Duodenal mucosa (tissue), 2 donors: ENCODE data around the gene IRF4.

Source experiments
- H3K27ac ChIP-seq: one replicate; pipeline ENCODE4 v1.7.0; 2013; ENCODE audit warnings: low read depth, low read length
- H3K27me3 ChIP-seq, 2 donors: one replicate each; pipeline ENCODE4 v1.7.0; 2013; ENCODE audit warnings: low read length in 2 of 2, control low read depth in 1 of 2; ENCODE audit not compliant: insufficient read depth in 2 of 2, control insufficient read depth in 1 of 2
- H3K36me3 ChIP-seq, 2 donors: one replicate each; pipeline ENCODE4 v1.7.0; 2013; ENCODE audit warnings: low read length in 2 of 2, control low read depth in 1 of 2; ENCODE audit not compliant: insufficient read depth in 2 of 2, control insufficient read depth in 1 of 2
- H3K4me1 ChIP-seq, 2 donors: one replicate each; pipeline ENCODE4 v1.7.0; 2013; ENCODE audit warnings: low read length in 2 of 2, control low read depth in 1 of 2; ENCODE audit not compliant: insufficient read depth in 2 of 2, control insufficient read depth in 1 of 2
- H3K4me3 ChIP-seq, 2 donors: one replicate each; pipeline ENCODE4 v1.7.0; 2013; ENCODE audit warnings: low read length in 2 of 2, low read depth in 1 of 2
- H3K9ac ChIP-seq, 2 donors: one replicate each; pipeline ENCODE4 v1.7.0; 2013; ENCODE audit warnings: low read length in 2 of 2, low read depth in 1 of 2
- H3K9me3 ChIP-seq, 2 donors: one replicate each; pipeline ENCODE4 v1.7.0; 2013; ENCODE audit warnings: low read length in 2 of 2, control low read depth in 1 of 2; ENCODE audit not compliant: control insufficient read depth in 1 of 2

IRF4 gene

GRCh38 chr6:360349-360748 lies 31.2 kb upstream of the IRF4 start:
- H3K9me3 ChIP-seq: peaks cover 0 to 10% of the 10 kb centered on the region in 2 donors
- H3K27me3 ChIP-seq: peaks cover 0 to 4% of the 10 kb centered on the region in 2 donors
- no peak overlapping the region for H3K4me3 ChIP-seq
- H3K36me3 ChIP-seq: no peaks in the 10 kb centered on the region
- no peak overlapping the region for H3K27ac ChIP-seq
- no peaks in the 10 kb centered on the region for H3K4me1 ChIP-seq
- H3K9ac ChIP-seq: no peak overlapping the region

- Histone ChIP-seq H3K4me3 (no peak overlapping the region), H3K4me1 (no peaks in the 10 kb centered on the region), H3K36me3 (no peaks in the 10 kb centered on the region), H3K27me3 (peaks cover 0 to 4% of the 10 kb centered on the region in 2 donors), H3K9ac (no peak overlapping the region), H3K9me3 (peaks cover 0 to 10% of the 10 kb centered on the region in 2 donors), H3K27ac (no peak overlapping the region)
Observed at GRCh38 chr6:360764-361373, 30.7 kb upstream of the IRF4 start.

- no peak overlapping the region for H3K27ac ChIP-seq
- no peak overlapping the region for H3K9ac ChIP-seq
- H3K36me3 ChIP-seq: no peaks in the 10 kb centered on the region
- peaks cover 0 to 10% of the 10 kb centered on the region in 2 donors for H3K9me3 ChIP-seq
- H3K27me3 ChIP-seq: peaks cover 0 to 4% of the 10 kb centered on the region in 2 donors
- no peak overlapping the region for H3K4me3 ChIP-seq
- H3K4me1 ChIP-seq: no peaks in the 10 kb centered on the region
Observed at GRCh38 chr6:361411-362132, 30.0 kb upstream of the IRF4 start.

GRCh38 chr6:362231-362923 lies 29.2 kb upstream of the IRF4 start:
- H3K27me3 ChIP-seq: peaks cover 0 to 8% of the 10 kb centered on the region in 2 donors
- no peaks in the 10 kb centered on the region for H3K36me3 ChIP-seq
- H3K9ac ChIP-seq: no peak overlapping the region
- no peak overlapping the region for H3K4me3 ChIP-seq
- peaks cover 0 to 10% of the 10 kb centered on the region in 2 donors for H3K9me3 ChIP-seq
- H3K4me1 ChIP-seq: no peaks in the 10 kb centered on the region
- H3K27ac ChIP-seq: no peak overlapping the region

GRCh38 chr6:362924-363249 lies 28.7 kb upstream of the IRF4 start:
- Histone ChIP-seq H3K36me3 (no peaks in the 10 kb centered on the region), H3K27ac (no peak overlapping the region), H3K9ac (no peak overlapping the region), H3K4me1 (no peaks in the 10 kb centered on the region), H3K27me3 (peaks cover 0 to 7% of the 10 kb centered on the region in 2 donors), H3K4me3 (no peak overlapping the region), H3K9me3 (peaks cover 0 to 10% of the 10 kb centered on the region in 2 donors)

GRCh38 chr6:363291-363690 lies 28.3 kb upstream of the IRF4 start:
- H3K27me3 ChIP-seq: peaks cover 0 to 5% of the 10 kb centered on the region in 2 donors
- H3K36me3 ChIP-seq: no peaks in the 10 kb centered on the region
- H3K4me1 ChIP-seq: no peaks in the 10 kb centered on the region
- no peak overlapping the region for H3K9ac ChIP-seq
- H3K27ac ChIP-seq: no peak overlapping the region
- H3K9me3 ChIP-seq: peaks cover 0 to 10% of the 10 kb centered on the region in 2 donors
- H3K4me3 ChIP-seq: no peak overlapping the region

GRCh38 chr6:363909-364308 lies 27.6 kb upstream of the IRF4 start:
- Histone ChIP-seq H3K9ac (no peak overlapping the region), H3K9me3 (peaks cover 0 to 10% of the 10 kb centered on the region in 2 donors), H3K36me3 (no peaks in the 10 kb centered on the region), H3K27ac (no peak overlapping the region), H3K27me3 (peaks cover 0 to 5% of the 10 kb centered on the region in 2 donors), H3K4me1 (no peaks in the 10 kb centered on the region), H3K4me3 (no peak overlapping the region)

GRCh38 chr6:364609-365540 lies 26.7 kb upstream of the IRF4 start:
- Histone ChIP-seq H3K27ac (no peak overlapping the region), H3K36me3 (no peaks in the 10 kb centered on the region), H3K4me3 (no peak overlapping the region), H3K9ac (no peak overlapping the region), H3K4me1 (no peaks in the 10 kb centered on the region), H3K27me3 (peaks cover 0 to 5% of the 10 kb centered on the region in 2 donors), H3K9me3 (peaks cover 0 to 10% of the 10 kb centered on the region in 2 donors)

- H3K4me3 ChIP-seq: no peak overlapping the region
- no peaks in the 10 kb centered on the region for H3K36me3 ChIP-seq
- no peak overlapping the region for H3K9ac ChIP-seq
- peaks cover 0 to 9% of the 10 kb centered on the region in 2 donors for H3K27me3 ChIP-seq
- H3K9me3 ChIP-seq: peaks cover 0 to 11% of the 10 kb centered on the region in 2 donors
- no peak overlapping the region for H3K27ac ChIP-seq
- no peaks in the 10 kb centered on the region for H3K4me1 ChIP-seq
Observed at GRCh38 chr6:365835-366234, 25.7 kb upstream of the IRF4 start.
